ENCODE data around the gene CRISPLD2.

The CRISPLD2 gene

DNA sequence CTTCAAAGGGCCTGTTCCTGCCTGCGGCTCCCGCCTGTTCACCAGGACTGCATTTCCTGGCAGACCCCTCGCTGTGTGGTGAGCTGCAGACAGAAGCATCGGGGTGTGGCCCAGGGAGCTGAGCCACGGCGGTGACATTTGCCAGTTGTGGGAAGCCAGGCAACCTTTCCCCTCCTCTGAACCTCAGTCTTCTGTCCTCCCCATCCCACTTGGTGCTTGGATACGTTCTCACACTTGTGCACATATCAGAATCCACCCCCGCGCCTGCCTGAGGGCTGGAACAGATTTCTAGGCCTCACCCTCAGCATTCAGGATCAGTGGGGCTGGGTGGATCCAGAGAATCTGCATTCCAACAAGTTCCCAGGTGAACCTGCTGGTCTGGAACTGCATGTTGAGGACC, 63.5 kb downstream of the CRISPLD2 start:
- no peaks in the 10 kb centered on the region for H3K36me3 ChIP-seq (replicated peaks; ENCODE audit: insufficient read depth, low read length)
- H3K79me2 ChIP-seq (ENCODE audit: low read length), result no peaks in the 10 kb centered on the region
- H3K9ac ChIP-seq (ENCODE audit: low read length), result no peak overlapping the region
- no peak overlapping the region for H2AFZ ChIP-seq (ENCODE audit: low read length)
- no peak for TF ChIP-seq EZH2phosphoT487 (IDR thresholded peaks at IDR 0.05; ENCODE audit: low read length)
- TF ChIP-seq CTCF (IDR thresholded peaks at IDR 0.05; ENCODE audit: low read length), result no peak
- TF ChIP-seq EZH2 (optimal IDR thresholded peaks at IDR 0.05; ENCODE audit: low read depth, low read length), result no peak
- H3K4me1 ChIP-seq (ENCODE audit: low read length), result no peaks in the 10 kb centered on the region
- H3K4me3 ChIP-seq (ENCODE audit: low read length), result no peak overlapping the region
- no peaks in the 10 kb centered on the region for H3K9me2 ChIP-seq (replicated peaks; ENCODE audit: insufficient read depth, low read length)
- DNase-seq, result no peak
- no peaks in the 10 kb centered on the region for H3F3A ChIP-seq (ENCODE audit: insufficient read depth, low read length)
- no peaks in the 10 kb centered on the region for H4K20me1 ChIP-seq (ENCODE audit: insufficient read depth, low read length)
- H3K27ac ChIP-seq (ENCODE audit: low read length), result no peak overlapping the region
- H3K9me3 ChIP-seq (replicated peaks; ENCODE audit: insufficient read depth, low read length), result no peaks in the 10 kb centered on the region
- peaks cover 73% of the 10 kb centered on the region for H3K27me3 ChIP-seq (replicated peaks; ENCODE audit: insufficient read depth, low read length)
- H3K4me2 ChIP-seq (ENCODE audit: low read depth, low read length), result no peak overlapping the region

DNA sequence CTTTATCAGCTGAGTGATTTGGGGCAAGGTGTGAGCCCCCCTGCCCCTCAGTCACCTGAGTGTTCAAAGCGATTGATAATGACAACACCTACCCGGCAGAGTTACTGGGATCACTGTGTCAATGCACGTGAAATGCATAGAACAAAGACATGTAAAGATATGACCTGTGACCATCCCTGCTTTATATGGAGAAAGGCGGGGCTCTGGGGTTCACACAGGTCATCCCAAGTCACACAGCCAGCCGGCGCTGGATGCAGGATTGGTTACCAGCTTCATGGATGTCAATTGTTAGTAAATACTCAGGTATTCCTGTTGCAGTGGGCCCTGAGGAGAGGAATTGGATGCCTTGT, 64.4 kb downstream of the CRISPLD2 start:
- Histone ChIP-seq H3K27ac (ENCODE audit: low read length) (no peak overlapping the region), H3K4me1 (ENCODE audit: low read length) (no peaks in the 10 kb centered on the region), H3K9me3 (replicated peaks; ENCODE audit: insufficient read depth, low read length) (no peaks in the 10 kb centered on the region), H3K36me3 (replicated peaks; ENCODE audit: insufficient read depth, low read length) (no peaks in the 10 kb centered on the region), H3F3A (ENCODE audit: insufficient read depth, low read length) (no peaks in the 10 kb centered on the region), H3K27me3 (replicated peaks; ENCODE audit: insufficient read depth, low read length) (peaks cover 82% of the 10 kb centered on the region), H3K9me2 (replicated peaks; ENCODE audit: insufficient read depth, low read length) (no peaks in the 10 kb centered on the region), H3K4me3 (ENCODE audit: low read length) (no peak overlapping the region), H3K4me2 (ENCODE audit: low read depth, low read length) (no peak overlapping the region), H2AFZ (ENCODE audit: low read length) (no peak overlapping the region), H3K79me2 (ENCODE audit: low read length) (no peaks in the 10 kb centered on the region), H4K20me1 (ENCODE audit: insufficient read depth, low read length) (no peaks in the 10 kb centered on the region), H3K9ac (ENCODE audit: low read length) (no peak overlapping the region)
- no peak for DNase-seq
- TF ChIP-seq EZH2phosphoT487 (IDR thresholded peaks at IDR 0.05; ENCODE audit: low read length) (no peak), CTCF (IDR thresholded peaks at IDR 0.05; ENCODE audit: low read length) (no peak), EZH2 (optimal IDR thresholded peaks at IDR 0.05; ENCODE audit: low read depth, low read length) (no peak)

DNA sequence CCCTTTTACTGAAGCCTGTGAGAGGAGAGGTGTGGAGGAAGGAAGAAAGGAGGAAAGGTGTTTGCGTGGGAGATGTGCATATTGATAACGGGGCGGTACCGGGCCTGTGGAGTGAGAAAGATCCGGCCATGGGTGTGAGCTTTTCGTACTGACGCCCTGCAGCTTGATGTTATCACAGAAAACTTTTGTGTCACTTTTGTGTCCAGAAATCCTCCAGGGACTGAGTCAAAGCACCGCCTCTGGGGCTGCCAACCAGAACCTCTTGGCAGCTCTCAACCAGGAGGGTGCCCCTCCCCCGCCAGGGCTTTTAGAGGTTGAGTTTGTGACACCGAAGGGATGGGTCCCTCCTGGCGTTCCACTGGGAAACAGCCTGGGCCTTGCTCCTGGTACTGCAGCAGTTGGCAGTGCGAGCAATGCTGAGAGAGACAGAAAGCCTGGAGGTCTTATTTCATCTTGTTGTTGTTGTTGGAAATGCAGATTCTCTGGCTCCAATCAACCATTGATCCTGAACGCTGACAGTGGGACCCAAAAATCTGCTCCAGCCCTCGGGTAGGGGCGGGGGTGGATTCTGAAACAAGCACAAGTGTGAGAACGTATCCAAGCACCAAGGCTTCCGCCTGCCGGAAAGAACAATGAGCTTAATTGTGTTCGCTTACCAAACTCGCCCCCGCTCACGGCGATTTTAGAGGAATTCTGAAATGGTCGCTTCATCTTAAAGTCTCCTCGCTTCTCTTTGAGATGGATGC, 65.0 kb downstream of the CRISPLD2 start:
- H3K9ac ChIP-seq (ENCODE audit: low read length), result no peak overlapping the region
- H3K79me2 ChIP-seq (ENCODE audit: low read length), result no peaks in the 10 kb centered on the region
- no peaks in the 10 kb centered on the region for H3K36me3 ChIP-seq (replicated peaks; ENCODE audit: insufficient read depth, low read length)
- no peaks in the 10 kb centered on the region for H3K9me3 ChIP-seq (replicated peaks; ENCODE audit: insufficient read depth, low read length)
- no peaks in the 10 kb centered on the region for H3K9me2 ChIP-seq (replicated peaks; ENCODE audit: insufficient read depth, low read length)
- H4K20me1 ChIP-seq (ENCODE audit: insufficient read depth, low read length), result no peaks in the 10 kb centered on the region
- H3K4me1 ChIP-seq (ENCODE audit: low read length), result no peaks in the 10 kb centered on the region
- no peak overlapping the region for H3K4me2 ChIP-seq (ENCODE audit: low read depth, low read length)
- H3F3A ChIP-seq (ENCODE audit: insufficient read depth, low read length), result no peaks in the 10 kb centered on the region
- TF ChIP-seq EZH2phosphoT487 (IDR thresholded peaks at IDR 0.05; ENCODE audit: low read length) (no peak), EZH2 (optimal IDR thresholded peaks at IDR 0.05; ENCODE audit: low read depth, low read length) (no peak), CTCF (IDR thresholded peaks at IDR 0.05; ENCODE audit: low read length) (no peak)
- H3K27ac ChIP-seq (ENCODE audit: low read length), result no peak overlapping the region
- H3K4me3 ChIP-seq (ENCODE audit: low read length), result no peak overlapping the region
- no peak overlapping the region for H2AFZ ChIP-seq (ENCODE audit: low read length)
- DNase-seq, result no peak
- peaks cover 83% of the 10 kb centered on the region for H3K27me3 ChIP-seq (replicated peaks; ENCODE audit: insufficient read depth, low read length)
